OCI-LY3 (cell line): ENCODE results near the gene AMMECR1.
A peak's percentile ranks its signal among the peaks of the same experiment; 100 is the strongest.

ENCODE experiments used
- H2AFZ ChIP-seq: fragments of 200-600, 300-600 bp; shearing (Covaris generic); 2 replicates; pipeline ENCODE4 v1.6.0; 2014; ENCODE audit warnings: antibody characterized with exemption, low read depth, low read length
- H3K27ac ChIP-seq: fragments of 200-600, 300-600 bp; sonication (generic); 2 replicates; pipeline ENCODE4 v1.5.1; 2014; ENCODE audit warnings: mild to moderate bottlenecking, low read length, moderate library complexity, mixed read lengths
- H3K27me3 ChIP-seq: fragments of 200-600, 300-600 bp; sonication (generic); 2 replicates; pipeline ENCODE4 v1.6.1; 2014; ENCODE audit warnings: low read depth, low read length, mixed read lengths
- H3K36me3 ChIP-seq: fragments of 200-600, 300-600 bp; sonication (generic); replicated peaks from 2 replicates; pipeline ENCODE3; 2014; ENCODE audit warnings: low read depth, low read length, mixed read lengths
- H3K4me1 ChIP-seq: fragments of 300-600, 200-600 bp; sonication (generic); 2 replicates; pipeline ENCODE4 v1.6.1; 2014; ENCODE audit warnings: low read length, mixed read lengths
- H3K4me2 ChIP-seq: fragments of 200-600, 300-600 bp; sonication (generic); 2 replicates; pipeline ENCODE4 v1.6.1; 2014; ENCODE audit warnings: low read length, mixed read lengths
- H3K4me3 ChIP-seq: fragments of 300-600, 200-600 bp; sonication (generic); 2 replicates; pipeline ENCODE4 v1.5.1; 2014; ENCODE audit warnings: antibody characterized with exemption, mild to moderate bottlenecking, low read length, moderate library complexity
- H3K79me2 ChIP-seq: fragments of 300-600, 200-600 bp; shearing (Covaris generic); 2 replicates; pipeline ENCODE4 v1.6.1; 2014; ENCODE audit warnings: mild to moderate bottlenecking, low read length, mixed read lengths
- H3K9ac ChIP-seq: fragments of 300-600, 200-600 bp; shearing (Covaris generic); 2 replicates; pipeline ENCODE4 v1.6.0; 2014; ENCODE audit warnings: mild to moderate bottlenecking, low read length, moderate library complexity
- H3K9me3 ChIP-seq: fragments of 200-600, 300-600 bp; shearing (Covaris generic); 2 replicates; pipeline ENCODE4 v1.6.1; 2014; ENCODE audit warnings: low read length, mixed read lengths; ENCODE audit not compliant: insufficient read depth
- H4K20me1 ChIP-seq: fragments of 200-600, 300-600 bp; sonication (generic); 2 replicates; pipeline ENCODE4 v1.6.1; 2016; ENCODE audit warnings: low read length, mixed read lengths; ENCODE audit not compliant: insufficient read depth
- CTCF ChIP-seq: fragments of 200-600, 300-600 bp; sonication (generic); IDR thresholded peaks from 2 replicates; pipeline ENCODE4 v1.5.1; 2014; ENCODE audit warnings: antibody characterized with exemption, low read length, low read depth
- EZH2phosphoT487 ChIP-seq: fragments of 200-600 bp; shearing (Covaris generic); IDR thresholded peaks from 2 replicates; pipeline ENCODE4 v1.6.1; 2018; ENCODE audit warnings: antibody characterized with exemption, mixed run types, low read depth

AMMECR1 gene

GRCh38 chrX:110322603-110323002 is 4.7 kb upstream of the AMMECR1 start:
- no peak overlapping the region for H3K9ac ChIP-seq
- no peaks in the 10 kb centered on the region for H4K20me1 ChIP-seq
- TF ChIP-seq EZH2phosphoT487: no peak
- TF ChIP-seq CTCF: no peak
- H3K4me2 ChIP-seq: no peak overlapping the region
- H3K27me3 ChIP-seq: no peaks in the 10 kb centered on the region
- no peak overlapping the region for H3K27ac ChIP-seq
- H3K4me3 ChIP-seq: no peak overlapping the region
- H2AFZ ChIP-seq: no peak overlapping the region
- H3K4me1 ChIP-seq: peaks cover 19% of the 10 kb centered on the region
- H3K9me3 ChIP-seq: no peaks in the 10 kb centered on the region
- H3K36me3 ChIP-seq: no peaks in the 10 kb centered on the region
- peaks cover 2% of the 10 kb centered on the region for H3K79me2 ChIP-seq

- peaks cover under 1% of the 10 kb centered on the region; the same call in 1 of the 2 replicates for H4K20me1 ChIP-seq
- no peaks in the 10 kb centered on the region for H3K36me3 ChIP-seq
- H3K4me1 ChIP-seq: peaks cover 19% of the 10 kb centered on the region
- no peaks in the 10 kb centered on the region for H3K9me3 ChIP-seq
- H3K79me2 ChIP-seq: peaks cover 12% of the 10 kb centered on the region
- no peaks in the 10 kb centered on the region for H3K27me3 ChIP-seq
- no peak overlapping the region for H3K27ac ChIP-seq
- no peak overlapping the region for H2AFZ ChIP-seq
- no peak for TF ChIP-seq EZH2phosphoT487
- TF ChIP-seq CTCF: no peak
- H3K4me2 ChIP-seq: peak overlapping the region; percentile 11; the same call in 1 of the 2 replicates
- no peak overlapping the region for H3K4me3 ChIP-seq
- H3K9ac ChIP-seq: no peak overlapping the region
Measured at GRCh38 chrX:110321670-110322069, 3.8 kb upstream of the AMMECR1 start.

- Histone ChIP-seq H4K20me1 (peaks cover 6% of the 10 kb centered on the region; the same call in 1 of the 2 replicates), H3K9ac (no peak overlapping the region), H3K27ac (no peak overlapping the region), H3K4me3 (no peak overlapping the region), H3K9me3 (no peaks in the 10 kb centered on the region), H3K79me2 (peaks cover 17% of the 10 kb centered on the region), H3K4me2 (no peak overlapping the region), H2AFZ (no peak overlapping the region), H3K36me3 (no peaks in the 10 kb centered on the region), H3K4me1 (peaks cover 24% of the 10 kb centered on the region), H3K27me3 (no peaks in the 10 kb centered on the region)
- TF ChIP-seq EZH2phosphoT487: no peak
- no peak for TF ChIP-seq CTCF
Measured at GRCh38 chrX:110321081-110321480, 3.2 kb upstream of the AMMECR1 start.

- H3K4me3 ChIP-seq: no peak overlapping the region
- no peak overlapping the region for H3K4me2 ChIP-seq
- no peaks in the 10 kb centered on the region for H3K36me3 ChIP-seq
- H3K9ac ChIP-seq: no peak overlapping the region
- no peak overlapping the region for H2AFZ ChIP-seq
- H4K20me1 ChIP-seq: peaks cover 12% of the 10 kb centered on the region; the same call in 1 of the 2 replicates
- H3K27me3 ChIP-seq: no peaks in the 10 kb centered on the region
- TF ChIP-seq EZH2phosphoT487 (no peak), CTCF (no peak)
- no peaks in the 10 kb centered on the region for H3K9me3 ChIP-seq
- H3K27ac ChIP-seq: no peak overlapping the region
- H3K79me2 ChIP-seq: peaks cover 23% of the 10 kb centered on the region
- peaks cover 30% of the 10 kb centered on the region for H3K4me1 ChIP-seq
Measured at GRCh38 chrX:110320381-110320987, 2.6 kb upstream of the AMMECR1 start.
